Gastrocnemius medialis (tissue), 4 donors: Measurements from ENCODE around the gene ADGRV1. TPM values are rescaled to one million over a fixed set of nuclear protein-coding genes. Genes with fewer than 3 reads are reported as not detected.
"Not testable (repeated sequence)": the region's sequence is repeated elsewhere in the genome, so short reads cannot be mapped to it uniquely, and the experiment has no call there.

Source experiments
- ATAC-seq, 2 donors: fragments of 150-250 bp; one replicate each; pipeline ENCODE4 v1.9.1; 2016
- DNase-seq, 2 donors: peaks; one replicate each; pipeline ENCODE4 v3.0.0-alpha.2; 2019
- H3K27ac ChIP-seq, 4 donors: fragments of 200-600 bp; sonication (generic); 1 replicate in 1 of 4; 2 replicates in 3 of 4; pipeline ENCODE4 v1.5.1; 2016 to 2018; ENCODE audit warnings: mild to moderate bottlenecking in 2 of 4, moderate library complexity in 1 of 4
- H3K27me3 ChIP-seq, 3 donors: fragments of 200-600 bp; sonication (generic) in 2 of 3; 1 replicate in 1 of 3; 2 replicates in 2 of 3; pipeline versions ENCODE4 v1.5.1 to v1.6.0; 2016 to 2019; ENCODE audit warnings: mild to moderate bottlenecking in 1 of 3, moderate library complexity in 1 of 3
- H3K36me3 ChIP-seq, 2 donors: fragments of 200-600 bp; sonication (generic) in 1 of 2; one replicate each; pipeline ENCODE4 v1.5.1; 2017 to 2018
- H3K4me1 ChIP-seq, 2 donors: fragments of 200-600 bp; sonication (generic) in 1 of 2; one replicate each; pipeline ENCODE4 v1.5.1; 2016 to 2017; ENCODE audit warnings: mild to moderate bottlenecking in 2 of 2
- H3K4me3 ChIP-seq, 4 donors: fragments of 200-600 bp; sonication (generic) in 3 of 4; 1 replicate in 1 of 4; 2 replicates in 3 of 4; pipeline ENCODE4 v1.5.1; 2016 to 2019; ENCODE audit warnings: mild to moderate bottlenecking in 2 of 4
- H3K9me3 ChIP-seq, 3 donors: fragments of 200-600 bp; sonication (generic) in 2 of 3; 1 replicate in 1 of 3; 2 replicates in 2 of 3; pipeline ENCODE4 v1.5.1; 2016 to 2019
- POLR2A ChIP-seq, 2 donors: fragments of 450-650 bp; IDR thresholded peaks; one replicate each; pipeline ENCODE4 v1.6.1; 2017; ENCODE audit warnings: antibody characterized with exemption in 2 of 2, mild to moderate bottlenecking in 2 of 2, moderate library complexity in 2 of 2
- in situ Hi-C, 4 donors: fragments of 200-750 bp; cut with MboI; loops; one replicate each; pipeline versions ENCODE4 v1.15.0 to v1.8.0; 2017; ENCODE audit warnings: low sequenced_read_pairs in 4 of 4
- intact Hi-C: fragments of 100-400 bp; cut with DNase I; formaldehyde crosslinking; loops from one replicate; pipeline ENCODE4 v1.15.1; 2023; ENCODE audit warnings: low total_unique reads
- total RNA-seq, 4 donors: library from RNA; depleted of rRNA; stranded (reverse); fragments of >200 nt; gene quantifications; one replicate each; pipeline versions ENCODE4 v1.1.0 to v1.2.3, GENCODE V29; 2016
- TF ChIP-seq, protein P1 (sequence below), 5 experiments: fragments of 450-650 bp in 3 of 5; fragments of 200-600 bp in 2 of 5; sonication (generic) in 2 of 5; IDR thresholded peaks in 4 of 5; conservative IDR thresholded peaks in 1 of 5; 1 replicate in 4 of 5; 2 replicates in 1 of 5; pipeline ENCODE4 v1.5.1; 2016 to 2019; ENCODE audit warnings: antibody characterized with exemption in 5 of 5, mild to moderate bottlenecking in 3 of 5, moderate library complexity in 3 of 5

The ADGRV1 gene
- total RNA-seq, 4 donors from 2014 or later = 0.22 to 0.41 TPM; not detected in 2

DNA sequence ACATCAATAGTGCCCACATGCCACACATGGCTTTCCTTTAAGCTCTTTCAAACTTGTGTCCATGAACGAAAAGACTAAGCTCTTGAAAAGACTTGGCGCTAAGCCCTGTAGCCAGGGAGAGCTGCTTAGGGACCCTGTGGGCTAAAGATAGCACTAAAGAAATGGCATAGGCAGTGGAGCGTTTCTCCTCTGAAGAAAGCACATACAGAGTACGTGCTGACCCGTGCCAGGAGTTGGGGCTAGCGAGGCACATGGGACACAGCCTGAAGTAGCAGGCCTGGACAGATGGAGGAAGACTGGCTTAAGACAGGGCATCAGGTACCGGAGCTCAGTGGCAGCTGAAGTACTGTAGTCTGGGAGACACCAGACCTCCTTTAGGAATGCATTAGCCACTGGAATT lies 39.7 kb downstream of the ADGRV1 start:
- Histone ChIP-seq H3K4me3 (no peak overlapping the region), H3K9me3 (no peaks in the 10 kb centered on the region), H3K27me3 (no peaks in the 10 kb centered on the region), H3K27ac (no peak overlapping the region), H3K36me3 (no peaks in the 10 kb centered on the region), H3K4me1 (no peaks in the 10 kb centered on the region)
- no peak for DNase-seq
- in situ Hi-C loops = no loop called here
- no peak for TF ChIP-seq POLR2A (IDR thresholded peaks at IDR 0.05)
- TF ChIP-seq, protein P1, sequence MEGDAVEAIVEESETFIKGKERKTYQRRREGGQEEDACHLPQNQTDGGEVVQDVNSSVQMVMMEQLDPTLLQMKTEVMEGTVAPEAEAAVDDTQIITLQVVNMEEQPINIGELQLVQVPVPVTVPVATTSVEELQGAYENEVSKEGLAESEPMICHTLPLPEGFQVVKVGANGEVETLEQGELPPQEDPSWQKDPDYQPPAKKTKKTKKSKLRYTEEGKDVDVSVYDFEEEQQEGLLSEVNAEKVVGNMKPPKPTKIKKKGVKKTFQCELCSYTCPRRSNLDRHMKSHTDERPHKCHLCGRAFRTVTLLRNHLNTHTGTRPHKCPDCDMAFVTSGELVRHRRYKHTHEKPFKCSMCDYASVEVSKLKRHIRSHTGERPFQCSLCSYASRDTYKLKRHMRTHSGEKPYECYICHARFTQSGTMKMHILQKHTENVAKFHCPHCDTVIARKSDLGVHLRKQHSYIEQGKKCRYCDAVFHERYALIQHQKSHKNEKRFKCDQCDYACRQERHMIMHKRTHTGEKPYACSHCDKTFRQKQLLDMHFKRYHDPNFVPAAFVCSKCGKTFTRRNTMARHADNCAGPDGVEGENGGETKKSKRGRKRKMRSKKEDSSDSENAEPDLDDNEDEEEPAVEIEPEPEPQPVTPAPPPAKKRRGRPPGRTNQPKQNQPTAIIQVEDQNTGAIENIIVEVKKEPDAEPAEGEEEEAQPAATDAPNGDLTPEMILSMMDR (IDR thresholded peaks at IDR 0.05 in 4 of 5, conservative IDR thresholded peaks at IDR 0.05 in 1 of 5) = no peak
- intact Hi-C loops = no loop called here
- no peak for ATAC-seq

DNA sequence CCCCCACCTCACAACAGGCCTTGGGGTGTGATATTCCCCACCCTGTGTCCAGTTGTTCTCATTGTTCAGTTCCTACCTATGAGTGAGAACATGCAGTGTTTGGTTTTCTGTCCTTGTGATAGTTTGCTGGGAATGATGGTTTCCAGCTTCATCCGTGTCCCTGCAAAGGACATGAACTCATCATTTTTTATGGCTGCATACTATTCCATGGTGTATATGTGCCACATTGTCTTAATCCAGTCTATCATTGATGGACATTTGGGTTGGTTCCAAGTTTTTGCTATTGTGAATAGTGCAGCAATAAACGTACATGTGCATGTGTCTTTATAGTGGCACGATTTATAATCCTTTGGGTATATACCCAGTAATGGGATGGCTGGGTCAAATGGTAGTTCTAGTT lies 41.7 kb downstream of the ADGRV1 start:
- H3K27me3 ChIP-seq, intact Hi-C loops, in situ Hi-C loops, H3K9me3 ChIP-seq, DNase-seq, H3K4me1 ChIP-seq, H3K36me3 ChIP-seq, ATAC-seq, H3K4me3 ChIP-seq, H3K27ac ChIP-seq: not testable (repeated sequence)

- intact Hi-C loops = no loop called here
- DNase-seq = no peak
- no peaks in the 10 kb centered on the region for H3K4me1 ChIP-seq
- no peak overlapping the region for H3K4me3 ChIP-seq
- TF ChIP-seq, protein P1 (IDR thresholded peaks at IDR 0.05 in 4 of 5, conservative IDR thresholded peaks at IDR 0.05 in 1 of 5) = no peak
- TF ChIP-seq POLR2A (IDR thresholded peaks at IDR 0.05) = no peak
- no peak for ATAC-seq
- no peak overlapping the region for H3K27ac ChIP-seq
- no peaks in the 10 kb centered on the region for H3K36me3 ChIP-seq
- H3K9me3 ChIP-seq = no peaks in the 10 kb centered on the region
- no peaks in the 10 kb centered on the region for H3K27me3 ChIP-seq
- in situ Hi-C loops = no loop called here
These were observed 42.9 kb downstream of the ADGRV1 start for GRCh38 chr5:90601468-90601867.

DNA sequence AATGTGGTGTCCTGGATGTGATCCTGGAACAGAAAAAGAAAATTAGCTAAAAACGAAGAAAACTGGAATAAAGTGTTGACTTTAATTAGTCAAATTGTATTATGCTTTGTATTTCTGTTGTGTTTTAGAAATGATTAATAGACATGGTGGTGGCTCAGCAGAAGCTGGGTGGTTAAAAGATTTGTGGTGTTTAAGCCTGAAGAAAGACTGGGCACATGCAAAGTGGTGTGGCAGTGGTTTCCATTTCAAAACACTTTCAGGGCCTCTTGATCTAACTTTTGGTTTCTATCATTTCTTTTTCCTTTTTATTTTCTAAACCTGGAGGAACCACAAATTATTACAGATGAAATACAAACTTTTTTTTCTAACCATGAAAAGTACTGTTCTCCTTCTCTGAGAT lies 44.1 kb downstream of the ADGRV1 start:
- no peak overlapping the region for H3K4me3 ChIP-seq
- no peaks in the 10 kb centered on the region for H3K4me1 ChIP-seq
- H3K27ac ChIP-seq = no peak overlapping the region
- in situ Hi-C loops = no loop called here
- no peak for DNase-seq
- intact Hi-C loops = no loop called here
- TF ChIP-seq, protein P1 (IDR thresholded peaks at IDR 0.05 in 4 of 5, conservative IDR thresholded peaks at IDR 0.05 in 1 of 5) = no peak
- no peak for TF ChIP-seq POLR2A (IDR thresholded peaks at IDR 0.05)
- ATAC-seq = no peak
- H3K36me3 ChIP-seq = no peaks in the 10 kb centered on the region
- H3K9me3 ChIP-seq = no peaks in the 10 kb centered on the region
- no peaks in the 10 kb centered on the region for H3K27me3 ChIP-seq

DNA sequence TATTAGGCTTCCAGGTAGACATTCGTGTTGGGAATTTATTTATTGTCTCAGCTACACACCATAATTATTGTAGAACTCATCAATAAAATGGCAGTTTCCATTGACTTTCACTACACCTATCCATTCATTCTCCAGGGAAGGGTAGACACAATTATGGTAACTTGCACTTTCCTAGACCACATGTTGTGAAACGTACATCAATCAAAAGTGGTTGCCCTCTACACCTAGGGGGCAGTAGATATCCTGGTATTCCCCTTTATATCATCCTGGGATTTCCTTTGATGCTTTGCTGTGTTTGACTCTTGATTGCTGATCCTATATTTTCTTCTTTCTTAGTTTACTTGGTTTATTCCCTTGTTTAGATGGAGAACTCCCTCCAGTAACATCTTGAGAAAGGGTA lies 47.9 kb downstream of the ADGRV1 start:
- Histone ChIP-seq H3K27me3 (no peaks in the 10 kb centered on the region), H3K36me3 (no peaks in the 10 kb centered on the region), H3K4me1 (no peaks in the 10 kb centered on the region), H3K9me3 (no peaks in the 10 kb centered on the region), H3K27ac (no peak overlapping the region), H3K4me3 (no peak overlapping the region)
- no peak for ATAC-seq
- DNase-seq = no peak
- TF ChIP-seq, protein P1 (IDR thresholded peaks at IDR 0.05 in 4 of 5, conservative IDR thresholded peaks at IDR 0.05 in 1 of 5) = no peak
- TF ChIP-seq POLR2A (IDR thresholded peaks at IDR 0.05) = no peak
- in situ Hi-C loops = no loop called here
- intact Hi-C loops = no loop called here
